Measurements from ENCODE around the gene OSM. TPM values are rescaled to one million over a fixed set of nuclear protein-coding genes. Genes with fewer than 3 reads are reported as not detected.

OSM gene
- total RNA-seq, 1 donor from 2014 or later: not detected

GRCh38 chr22:30265823-30266444 is 717 bp downstream of the OSM start:
- no peak for TF ChIP-seq CTCF (IDR thresholded peaks at IDR 0.05; ENCODE audit: insufficient read depth, low read length, poor library complexity, severe bottlenecking)
- H3K4me3 ChIP-seq (ENCODE audit: low read depth, low read length): no peak overlapping the region
- no peaks in the 10 kb centered on the region for H3K27me3 ChIP-seq (ENCODE audit: control insufficient read depth, insufficient read depth, low read length)
- DNase-seq (ENCODE audit: low read depth): no peak
- no peaks in the 10 kb centered on the region for H3K36me3 ChIP-seq (ENCODE audit: control insufficient read depth, insufficient read depth, low read length)

GRCh38 chr22:30265131-30265720 is 1.4 kb downstream of the OSM start:
- H3K27me3 ChIP-seq (ENCODE audit: control insufficient read depth, insufficient read depth, low read length): no peaks in the 10 kb centered on the region
- TF ChIP-seq CTCF (IDR thresholded peaks at IDR 0.05; ENCODE audit: insufficient read depth, low read length, poor library complexity, severe bottlenecking): no peak
- DNase-seq (ENCODE audit: low read depth): no peak
- no peaks in the 10 kb centered on the region for H3K36me3 ChIP-seq (ENCODE audit: control insufficient read depth, insufficient read depth, low read length)
- no peak overlapping the region for H3K4me3 ChIP-seq (ENCODE audit: low read depth, low read length)

- no peak overlapping the region for H3K4me3 ChIP-seq (ENCODE audit: low read depth, low read length)
These were observed 2.8 kb downstream of the OSM start for GRCh38 chr22:30263883-30264282.

GRCh38 chr22:30262917-30263741 is 3.5 kb downstream of the OSM start:
- TF ChIP-seq CTCF (IDR thresholded peaks at IDR 0.05; ENCODE audit: insufficient read depth, low read length, poor library complexity, severe bottlenecking): peak; percentile 97

More at GRCh38 chr22:30263883-30264282, 2.8 kb downstream of the OSM start:
- DNase-seq (ENCODE audit: low read depth): no peak
- no peak for TF ChIP-seq CTCF (IDR thresholded peaks at IDR 0.05; ENCODE audit: insufficient read depth, low read length, poor library complexity, severe bottlenecking)
- no peaks in the 10 kb centered on the region for H3K27me3 ChIP-seq (ENCODE audit: control insufficient read depth, insufficient read depth, low read length)
- no peaks in the 10 kb centered on the region for H3K36me3 ChIP-seq (ENCODE audit: control insufficient read depth, insufficient read depth, low read length)

GRCh38 chr22:30262112-30262511 is 4.5 kb downstream of the OSM start:
- Histone ChIP-seq H3K27me3 (ENCODE audit: control insufficient read depth, insufficient read depth, low read length) (no peaks in the 10 kb centered on the region), H3K36me3 (ENCODE audit: control insufficient read depth, insufficient read depth, low read length) (no peaks in the 10 kb centered on the region), H3K4me3 (ENCODE audit: low read depth, low read length) (no peak overlapping the region)
- no peak for TF ChIP-seq CTCF (IDR thresholded peaks at IDR 0.05; ENCODE audit: insufficient read depth, low read length, poor library complexity, severe bottlenecking)
- no peak for DNase-seq (ENCODE audit: low read depth)

More at GRCh38 chr22:30262917-30263741, 3.5 kb downstream of the OSM start:
- DNase-seq (ENCODE audit: low read depth): no peak
- no peaks in the 10 kb centered on the region for H3K36me3 ChIP-seq (ENCODE audit: control insufficient read depth, insufficient read depth, low read length)
- no peaks in the 10 kb centered on the region for H3K27me3 ChIP-seq (ENCODE audit: control insufficient read depth, insufficient read depth, low read length)
- no peak overlapping the region for H3K4me3 ChIP-seq (ENCODE audit: low read depth, low read length)
